ENCODE results near the gene STARD9. TPM values are rescaled to one million over a fixed set of nuclear protein-coding genes. Genes with fewer than 3 reads are reported as not detected.
"Not testable (repeated sequence)": the region's sequence is repeated elsewhere in the genome, so short reads cannot be mapped to it uniquely, and the experiment has no call there.

STARD9 gene
- total RNA-seq, 1 experiment from 2014 or later = 0.86 TPM

DNA sequence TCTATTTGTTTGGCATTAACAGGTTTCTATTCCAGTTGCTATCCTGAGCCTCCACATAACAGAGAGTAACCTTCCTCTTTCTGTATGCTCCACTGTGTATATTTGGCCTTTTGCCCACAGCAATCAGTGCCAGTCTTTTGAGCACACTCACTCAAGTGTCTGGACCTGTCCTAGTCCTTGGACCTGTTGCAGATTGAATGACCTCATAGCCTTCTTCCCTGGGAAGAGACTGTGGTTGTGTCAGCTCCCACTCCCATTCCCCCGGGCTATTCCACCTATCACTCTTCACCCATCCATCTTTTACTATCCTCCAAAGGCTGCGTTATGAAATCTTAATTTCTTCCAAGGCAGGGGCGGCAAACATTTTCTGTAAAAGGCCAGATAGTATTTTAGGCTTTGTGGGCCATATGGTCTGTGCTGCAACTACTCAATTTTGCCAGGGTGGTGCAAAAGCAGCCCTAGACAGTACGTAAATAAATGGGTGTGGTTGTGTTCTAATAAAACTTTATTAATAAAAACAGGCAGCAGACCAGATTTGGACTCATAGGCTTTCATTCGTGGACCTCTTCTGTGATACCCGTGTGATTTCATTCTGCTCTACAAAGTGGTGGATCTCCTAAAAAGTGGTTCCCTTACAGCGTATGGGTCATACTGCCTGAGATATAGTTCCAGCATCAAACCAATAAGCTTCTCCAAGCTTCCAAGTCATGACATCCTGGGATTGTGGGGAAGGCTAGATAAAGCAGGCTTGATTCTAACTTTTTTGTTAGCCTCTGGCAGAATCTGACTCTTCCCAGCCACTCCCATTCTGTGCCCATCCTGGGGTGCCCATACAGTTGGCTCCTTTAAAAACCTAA, 104.1 kb downstream of the STARD9 start:
- Mint-ChIP-seq H3K9me3 (ENCODE audit: unreplicated experiment) (no peaks in the 10 kb centered on the region), H3K36me3 (ENCODE audit: insufficient read depth, unreplicated experiment) (no peaks in the 10 kb centered on the region), H3K27ac (ENCODE audit: unreplicated experiment) (no peak overlapping the region), H3K4me3 (ENCODE audit: unreplicated experiment) (no peak overlapping the region), H3K27me3 (ENCODE audit: insufficient read depth, unreplicated experiment) (peaks cover 3% of the 10 kb centered on the region), H3K4me1 (ENCODE audit: low read depth, unreplicated experiment) (no peaks in the 10 kb centered on the region)
- H3K4me1 ChIP-seq = no peaks in the 10 kb centered on the region
- no peaks in the 10 kb centered on the region for H3K9me3 ChIP-seq
- no peak overlapping the region for H3K4me3 ChIP-seq (ENCODE audit: low read depth, low read length)
- no peak for DNase-seq
- TF ChIP-seq, protein P1, sequence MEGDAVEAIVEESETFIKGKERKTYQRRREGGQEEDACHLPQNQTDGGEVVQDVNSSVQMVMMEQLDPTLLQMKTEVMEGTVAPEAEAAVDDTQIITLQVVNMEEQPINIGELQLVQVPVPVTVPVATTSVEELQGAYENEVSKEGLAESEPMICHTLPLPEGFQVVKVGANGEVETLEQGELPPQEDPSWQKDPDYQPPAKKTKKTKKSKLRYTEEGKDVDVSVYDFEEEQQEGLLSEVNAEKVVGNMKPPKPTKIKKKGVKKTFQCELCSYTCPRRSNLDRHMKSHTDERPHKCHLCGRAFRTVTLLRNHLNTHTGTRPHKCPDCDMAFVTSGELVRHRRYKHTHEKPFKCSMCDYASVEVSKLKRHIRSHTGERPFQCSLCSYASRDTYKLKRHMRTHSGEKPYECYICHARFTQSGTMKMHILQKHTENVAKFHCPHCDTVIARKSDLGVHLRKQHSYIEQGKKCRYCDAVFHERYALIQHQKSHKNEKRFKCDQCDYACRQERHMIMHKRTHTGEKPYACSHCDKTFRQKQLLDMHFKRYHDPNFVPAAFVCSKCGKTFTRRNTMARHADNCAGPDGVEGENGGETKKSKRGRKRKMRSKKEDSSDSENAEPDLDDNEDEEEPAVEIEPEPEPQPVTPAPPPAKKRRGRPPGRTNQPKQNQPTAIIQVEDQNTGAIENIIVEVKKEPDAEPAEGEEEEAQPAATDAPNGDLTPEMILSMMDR (IDR thresholded peaks at IDR 0.05; ENCODE audit: insufficient read depth in 1 of 2, low read depth in 1 of 2, low read length in 1 of 2, severe bottlenecking in 1 of 2, unreplicated experiment in 1 of 2) = no peak
- POLR2A ChIA-PET = no interaction called here
- CTCF ChIA-PET = interaction anchor here (0.6 kb wide), 1 partner anchor 726 kb away, joined by 4 read pairs; no protein-coding TSS in a partner anchor
- no TSS peak for BruUV-seq (replicated peaks)
- no peaks in the 10 kb centered on the region for H3K27me3 ChIP-seq (replicated peaks; ENCODE audit: control insufficient read depth, insufficient read depth, low read length)
- H3K36me3 ChIP-seq (ENCODE audit: control insufficient read depth, insufficient read depth, low read length) = no peaks in the 10 kb centered on the region
- intact Hi-C loops (cut with micrococcal nuclease; ENCODE audit: unreplicated experiment) = no loop called here

DNA sequence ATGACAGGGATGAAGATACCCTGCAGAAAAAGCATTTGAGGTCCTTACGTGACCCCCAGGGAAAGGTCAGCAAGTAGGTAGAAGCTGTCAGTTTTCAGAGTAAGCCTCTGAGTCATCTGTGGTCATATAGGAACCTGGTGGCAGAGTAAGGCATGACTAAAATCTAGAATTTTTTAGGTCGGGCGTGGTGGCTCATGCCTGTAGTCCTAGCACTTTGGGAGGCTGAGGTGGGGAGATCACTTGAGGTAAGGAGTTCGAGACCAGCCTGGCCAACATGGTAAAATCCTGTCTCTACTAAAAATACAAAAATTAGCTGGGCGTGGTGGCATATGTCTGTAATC, 104.7 kb downstream of the STARD9 start:
- DNase-seq = not testable (repeated sequence)

DNA sequence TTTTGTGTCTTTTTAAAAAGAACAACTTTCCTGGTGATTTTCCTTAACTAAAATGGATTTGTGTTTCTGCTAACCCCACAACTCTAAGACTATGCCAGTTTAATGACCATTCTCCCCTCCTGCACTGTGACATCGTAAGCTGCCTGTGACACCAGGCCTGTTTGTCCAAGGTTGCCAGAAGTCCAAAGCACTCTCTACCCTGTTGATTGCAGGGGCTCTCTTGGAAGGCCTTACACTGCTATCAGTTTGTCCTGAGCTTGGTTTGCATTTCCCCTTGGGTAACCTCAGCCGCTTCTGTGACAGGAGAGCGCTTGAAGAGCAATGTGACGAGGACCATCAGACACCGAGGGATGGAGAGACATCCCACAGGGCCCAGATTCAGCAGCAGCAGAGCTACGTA, 105.7 kb downstream of the STARD9 start:
- Histone ChIP-seq H3K4me1 (no peaks in the 10 kb centered on the region), H3K4me3 (ENCODE audit: low read depth, low read length) (no peak overlapping the region), H3K36me3 (ENCODE audit: control insufficient read depth, insufficient read depth, low read length) (no peaks in the 10 kb centered on the region), H3K9me3 (no peaks in the 10 kb centered on the region), H3K27me3 (replicated peaks; ENCODE audit: control insufficient read depth, insufficient read depth, low read length) (no peaks in the 10 kb centered on the region)
- Mint-ChIP-seq H3K36me3 (ENCODE audit: insufficient read depth, unreplicated experiment) (no peaks in the 10 kb centered on the region), H3K27me3 (ENCODE audit: insufficient read depth, unreplicated experiment) (peaks cover 3% of the 10 kb centered on the region), H3K27ac (ENCODE audit: unreplicated experiment) (no peak overlapping the region), H3K9me3 (ENCODE audit: unreplicated experiment) (no peaks in the 10 kb centered on the region), H3K4me1 (ENCODE audit: low read depth, unreplicated experiment) (no peaks in the 10 kb centered on the region), H3K4me3 (ENCODE audit: unreplicated experiment) (no peak overlapping the region)
- CTCF ChIA-PET = no interaction called here
- no peak for DNase-seq
- POLR2A ChIA-PET = interaction anchor here (0.6 kb wide), 1 partner anchor 1594 kb away, joined by 4 read pairs; no protein-coding TSS in a partner anchor
- TF ChIP-seq, protein P1 (IDR thresholded peaks at IDR 0.05; ENCODE audit: insufficient read depth in 1 of 2, low read depth in 1 of 2, low read length in 1 of 2, severe bottlenecking in 1 of 2, unreplicated experiment in 1 of 2) = no peak
- intact Hi-C loops (cut with micrococcal nuclease; ENCODE audit: unreplicated experiment) = no loop called here
- BruUV-seq (replicated peaks) = no TSS peak

More for the DNA sequence above, 104.7 kb downstream of the STARD9 start:
- POLR2A ChIA-PET; H3K9me3 Mint-ChIP-seq (ENCODE audit: unreplicated experiment); H3K36me3 Mint-ChIP-seq (ENCODE audit: insufficient read depth, unreplicated experiment); H3K36me3 ChIP-seq (ENCODE audit: control insufficient read depth, insufficient read depth, low read length); H3K4me1 ChIP-seq; H3K4me1 Mint-ChIP-seq (ENCODE audit: low read depth, unreplicated experiment); H3K27ac Mint-ChIP-seq (ENCODE audit: unreplicated experiment); intact Hi-C loops (cut with micrococcal nuclease; ENCODE audit: unreplicated experiment); H3K27me3 ChIP-seq (replicated peaks; ENCODE audit: control insufficient read depth, insufficient read depth, low read length); BruUV-seq (replicated peaks); H3K4me3 Mint-ChIP-seq (ENCODE audit: unreplicated experiment); H3K9me3 ChIP-seq; H3K27me3 Mint-ChIP-seq (ENCODE audit: insufficient read depth, unreplicated experiment); H3K4me3 ChIP-seq (ENCODE audit: low read depth, low read length): not testable (repeated sequence)
- CTCF ChIA-PET = interaction anchor here (0.6 kb wide), 1 partner anchor 727 kb away, joined by 4 read pairs; no protein-coding TSS in a partner anchor
